ENCODE measurements around the gene VPS35. TPM values are rescaled to one million over a fixed set of nuclear protein-coding genes. Genes with fewer than 3 reads are reported as not detected.

VPS35 gene
- total and polyA plus RNA-seq, 2 of the 13 experiments (the other 11 are each of a cell fraction or from before 2014, with no cell fraction given) = 30.7 to 136 TPM

- TF ChIP-seq EZH2 (conservative IDR thresholded peaks at IDR 0.05; ENCODE audit: low read depth, low read length) (no peak), ZNF33A (CRISPR knock-in tag; IDR thresholded peaks at IDR 0.05; ENCODE audit: borderline replicate concordance) (no peak; the same call in 1 of the 2 replicates), ZNF160 (CRISPR knock-in tag; IDR thresholded peaks at IDR 0.05) (peak; percentile 79; the same call in 1 of the 2 replicates), MTA1 (CRISPR knock-in tag; IDR thresholded peaks at IDR 0.05; ENCODE audit: borderline replicate concordance) (peak; percentile 69; the same call in 1 of the 2 replicates), ZNF878 (CRISPR knock-in tag; IDR thresholded peaks at IDR 0.05) (no peak), ZNF816 (CRISPR knock-in tag; IDR thresholded peaks at IDR 0.05; ENCODE audit: borderline replicate concordance) (0 out of 2 replicates have a peak, but pooled peaks have one; percentile 67), MZF1 (CRISPR knock-in tag; IDR thresholded peaks at IDR 0.05; ENCODE audit: borderline replicate concordance) (no peak), KDM6A (CRISPR knock-in tag; IDR thresholded peaks at IDR 0.05; ENCODE audit: low read depth) (no peak), ZNF180 (CRISPR knock-in tag; IDR thresholded peaks at IDR 0.05; ENCODE audit: borderline replicate concordance, low read depth) (no peak), CEBPG (CRISPR knock-in tag; IDR thresholded peaks at IDR 0.05) (no peak), FOXO1 (CRISPR knock-in tag; IDR thresholded peaks at IDR 0.05) (peak; percentile 18; the same call in 1 of the 2 replicates), ZNF337 (CRISPR knock-in tag; IDR thresholded peaks at IDR 0.05; ENCODE audit: borderline replicate concordance, low read depth) (no peak), ZNF570 (CRISPR knock-in tag; IDR thresholded peaks at IDR 0.05; ENCODE audit: borderline replicate concordance) (peak; percentile 95; the same call in 1 of the 2 replicates), FOXK2 (IDR thresholded peaks at IDR 0.05) (no peak), ZNF44 (CRISPR knock-in tag; IDR thresholded peaks at IDR 0.05) (0 out of 2 replicates have a peak, but pooled peaks have one; percentile 75), ZNF605 (CRISPR knock-in tag; IDR thresholded peaks at IDR 0.05) (no peak), ZNF282 (IDR thresholded peaks at IDR 0.05; ENCODE audit: partially characterized antibody) (no peak), PHF20 (CRISPR knock-in tag; IDR thresholded peaks at IDR 0.05) (peak; percentile 39; the same call in 1 of the 2 replicates)
- TF ChIP-seq, protein P1, sequence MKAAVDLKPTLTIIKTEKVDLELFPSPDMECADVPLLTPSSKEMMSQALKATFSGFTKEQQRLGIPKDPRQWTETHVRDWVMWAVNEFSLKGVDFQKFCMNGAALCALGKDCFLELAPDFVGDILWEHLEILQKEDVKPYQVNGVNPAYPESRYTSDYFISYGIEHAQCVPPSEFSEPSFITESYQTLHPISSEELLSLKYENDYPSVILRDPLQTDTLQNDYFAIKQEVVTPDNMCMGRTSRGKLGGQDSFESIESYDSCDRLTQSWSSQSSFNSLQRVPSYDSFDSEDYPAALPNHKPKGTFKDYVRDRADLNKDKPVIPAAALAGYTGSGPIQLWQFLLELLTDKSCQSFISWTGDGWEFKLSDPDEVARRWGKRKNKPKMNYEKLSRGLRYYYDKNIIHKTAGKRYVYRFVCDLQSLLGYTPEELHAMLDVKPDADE (CRISPR knock-in tag; IDR thresholded peaks at IDR 0.05) = no peak
- TF ChIP-seq, protein P2, sequence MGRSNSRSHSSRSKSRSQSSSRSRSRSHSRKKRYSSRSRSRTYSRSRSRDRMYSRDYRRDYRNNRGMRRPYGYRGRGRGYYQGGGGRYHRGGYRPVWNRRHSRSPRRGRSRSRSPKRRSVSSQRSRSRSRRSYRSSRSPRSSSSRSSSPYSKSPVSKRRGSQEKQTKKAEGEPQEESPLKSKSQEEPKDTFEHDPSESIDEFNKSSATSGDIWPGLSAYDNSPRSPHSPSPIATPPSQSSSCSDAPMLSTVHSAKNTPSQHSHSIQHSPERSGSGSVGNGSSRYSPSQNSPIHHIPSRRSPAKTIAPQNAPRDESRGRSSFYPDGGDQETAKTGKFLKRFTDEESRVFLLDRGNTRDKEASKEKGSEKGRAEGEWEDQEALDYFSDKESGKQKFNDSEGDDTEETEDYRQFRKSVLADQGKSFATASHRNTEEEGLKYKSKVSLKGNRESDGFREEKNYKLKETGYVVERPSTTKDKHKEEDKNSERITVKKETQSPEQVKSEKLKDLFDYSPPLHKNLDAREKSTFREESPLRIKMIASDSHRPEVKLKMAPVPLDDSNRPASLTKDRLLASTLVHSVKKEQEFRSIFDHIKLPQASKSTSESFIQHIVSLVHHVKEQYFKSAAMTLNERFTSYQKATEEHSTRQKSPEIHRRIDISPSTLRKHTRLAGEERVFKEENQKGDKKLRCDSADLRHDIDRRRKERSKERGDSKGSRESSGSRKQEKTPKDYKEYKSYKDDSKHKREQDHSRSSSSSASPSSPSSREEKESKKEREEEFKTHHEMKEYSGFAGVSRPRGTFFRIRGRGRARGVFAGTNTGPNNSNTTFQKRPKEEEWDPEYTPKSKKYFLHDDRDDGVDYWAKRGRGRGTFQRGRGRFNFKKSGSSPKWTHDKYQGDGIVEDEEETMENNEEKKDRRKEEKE (IDR thresholded peaks at IDR 0.05) = no peak
- TF ChIP-seq, protein P3, sequence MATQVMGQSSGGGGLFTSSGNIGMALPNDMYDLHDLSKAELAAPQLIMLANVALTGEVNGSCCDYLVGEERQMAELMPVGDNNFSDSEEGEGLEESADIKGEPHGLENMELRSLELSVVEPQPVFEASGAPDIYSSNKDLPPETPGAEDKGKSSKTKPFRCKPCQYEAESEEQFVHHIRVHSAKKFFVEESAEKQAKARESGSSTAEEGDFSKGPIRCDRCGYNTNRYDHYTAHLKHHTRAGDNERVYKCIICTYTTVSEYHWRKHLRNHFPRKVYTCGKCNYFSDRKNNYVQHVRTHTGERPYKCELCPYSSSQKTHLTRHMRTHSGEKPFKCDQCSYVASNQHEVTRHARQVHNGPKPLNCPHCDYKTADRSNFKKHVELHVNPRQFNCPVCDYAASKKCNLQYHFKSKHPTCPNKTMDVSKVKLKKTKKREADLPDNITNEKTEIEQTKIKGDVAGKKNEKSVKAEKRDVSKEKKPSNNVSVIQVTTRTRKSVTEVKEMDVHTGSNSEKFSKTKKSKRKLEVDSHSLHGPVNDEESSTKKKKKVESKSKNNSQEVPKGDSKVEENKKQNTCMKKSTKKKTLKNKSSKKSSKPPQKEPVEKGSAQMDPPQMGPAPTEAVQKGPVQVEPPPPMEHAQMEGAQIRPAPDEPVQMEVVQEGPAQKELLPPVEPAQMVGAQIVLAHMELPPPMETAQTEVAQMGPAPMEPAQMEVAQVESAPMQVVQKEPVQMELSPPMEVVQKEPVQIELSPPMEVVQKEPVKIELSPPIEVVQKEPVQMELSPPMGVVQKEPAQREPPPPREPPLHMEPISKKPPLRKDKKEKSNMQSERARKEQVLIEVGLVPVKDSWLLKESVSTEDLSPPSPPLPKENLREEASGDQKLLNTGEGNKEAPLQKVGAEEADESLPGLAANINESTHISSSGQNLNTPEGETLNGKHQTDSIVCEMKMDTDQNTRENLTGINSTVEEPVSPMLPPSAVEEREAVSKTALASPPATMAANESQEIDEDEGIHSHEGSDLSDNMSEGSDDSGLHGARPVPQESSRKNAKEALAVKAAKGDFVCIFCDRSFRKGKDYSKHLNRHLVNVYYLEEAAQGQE (IDR thresholded peaks at IDR 0.05; ENCODE audit: borderline replicate concordance in 1 of 2, low read depth in 1 of 2, low read length in 2 of 2) = no peak; a peak in 1 of 4 replicates
Measured at GRCh38 chr16:46689365-46690280, 645 bp upstream of the VPS35 start, which contains the start of gene ORC6 (continued).
